ENCODE measurements around the gene XIRP2. TPM values are rescaled to one million over a fixed set of nuclear protein-coding genes. Genes with fewer than 3 reads are reported as not detected.

The XIRP2 gene, protein sequence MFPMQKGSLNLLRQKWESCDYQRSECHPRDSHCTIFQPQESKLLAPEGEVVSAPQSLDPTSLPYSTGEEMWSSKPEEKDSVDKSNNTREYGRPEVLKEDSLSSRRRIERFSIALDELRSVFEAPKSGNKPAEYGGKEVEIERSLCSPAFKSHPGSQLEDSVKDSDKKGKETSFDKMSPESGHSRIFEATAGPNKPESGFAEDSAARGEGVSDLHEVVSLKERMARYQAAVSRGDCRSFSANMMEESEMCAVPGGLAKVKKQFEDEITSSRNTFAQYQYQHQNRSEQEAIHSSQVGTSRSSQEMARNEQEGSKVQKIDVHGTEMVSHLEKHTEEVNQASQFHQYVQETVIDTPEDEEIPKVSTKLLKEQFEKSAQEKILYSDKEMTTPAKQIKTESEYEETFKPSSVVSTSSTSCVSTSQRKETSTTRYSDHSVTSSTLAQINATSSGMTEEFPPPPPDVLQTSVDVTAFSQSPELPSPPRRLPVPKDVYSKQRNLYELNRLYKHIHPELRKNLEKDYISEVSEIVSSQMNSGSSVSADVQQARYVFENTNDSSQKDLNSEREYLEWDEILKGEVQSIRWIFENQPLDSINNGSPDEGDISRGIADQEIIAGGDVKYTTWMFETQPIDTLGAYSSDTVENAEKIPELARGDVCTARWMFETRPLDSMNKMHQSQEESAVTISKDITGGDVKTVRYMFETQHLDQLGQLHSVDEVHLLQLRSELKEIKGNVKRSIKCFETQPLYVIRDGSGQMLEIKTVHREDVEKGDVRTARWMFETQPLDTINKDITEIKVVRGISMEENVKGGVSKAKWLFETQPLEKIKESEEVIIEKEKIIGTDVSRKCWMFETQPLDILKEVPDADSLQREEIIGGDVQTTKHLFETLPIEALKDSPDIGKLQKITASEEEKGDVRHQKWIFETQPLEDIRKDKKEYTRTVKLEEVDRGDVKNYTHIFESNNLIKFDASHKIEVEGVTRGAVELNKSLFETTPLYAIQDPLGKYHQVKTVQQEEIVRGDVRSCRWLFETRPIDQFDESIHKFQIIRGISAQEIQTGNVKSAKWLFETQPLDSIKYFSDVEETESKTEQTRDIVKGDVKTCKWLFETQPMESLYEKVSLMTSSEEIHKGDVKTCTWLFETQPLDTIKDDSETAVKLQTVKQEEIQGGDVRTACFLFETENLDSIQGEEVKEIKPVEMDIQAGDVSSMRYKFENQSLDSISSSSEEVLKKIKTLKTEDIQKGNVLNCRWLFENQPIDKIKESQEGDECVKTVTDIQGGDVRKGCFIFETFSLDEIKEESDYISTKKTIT (N-terminal part only)
- 16.2 TPM for total RNA-seq

DNA sequence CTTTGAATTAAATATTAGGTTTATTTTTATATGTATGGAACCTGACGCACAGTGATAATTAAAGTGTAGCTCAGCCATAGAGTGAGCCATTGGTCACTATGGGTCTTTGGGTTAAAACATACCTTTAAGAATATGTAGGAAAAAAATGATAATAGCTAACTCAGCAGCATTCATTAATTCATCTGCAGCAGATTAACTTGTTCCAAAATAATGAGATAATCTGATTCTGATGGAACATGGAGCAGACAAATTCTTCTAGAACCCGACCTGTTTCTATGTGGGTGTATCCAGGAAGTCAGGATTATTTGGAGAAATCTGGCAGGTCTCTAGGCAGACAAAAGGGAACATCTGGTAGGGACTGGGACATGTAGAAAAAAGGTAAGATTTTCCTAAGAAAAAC lies at the start of gene XIRP2:
XIRP2 (plus strand) TSS at position 301 of the 400 bp plus-strand sequence. CDS start 15,003 bp downstream, outside the sequence.

GRCh38 chr2:167292430-167293171 lies 404.3 kb downstream of the XIRP2 start, which contains the start of gene B3GALT1:
Gene B3GALT1 (plus strand): TSS chr2:167293001.

All from metanephros (tissue), 1 donor.